GM12891 (cell line): Measurements from ENCODE around the gene TMEM178A. TPM values are rescaled to one million over a fixed set of nuclear protein-coding genes. Genes with fewer than 3 reads are reported as not detected.
"Not testable (repeated sequence)": the region's sequence is repeated elsewhere in the genome, so short reads cannot be mapped to it uniquely, and the experiment has no call there.

Experiments
- DNase-seq: peaks from one replicate; pipeline ENCODE4 v3.0.0; 2011; ENCODE audit warnings: low spot score; ENCODE audit not compliant: insufficient read length
- FAIRE-seq: peaks from 2 replicates; lab custom pipeline; 2011; peaks lifted over from hg19 to GRCh38; lab: Jason Lieb, UNC
- PAX5 ChIP-seq: IDR thresholded peaks from 2 replicates; pipeline ENCODE4 v1.6.1; 2011; ENCODE audit warnings: low read length, moderate library complexity, mild to moderate bottlenecking; ENCODE audit not compliant: insufficient read depth, severe bottlenecking
- POLR2A ChIP-seq: IDR thresholded peaks from 2 replicates; pipeline ENCODE4 v1.6.1; 2011; ENCODE audit warnings: low read depth, low read length, control low read depth
- POLR2AphosphoS5 ChIP-seq: IDR thresholded peaks from 2 replicates; pipeline ENCODE4 v1.6.1; 2011; ENCODE audit warnings: low read depth, low read length, control low read depth
- POU2F2 ChIP-seq: IDR thresholded peaks from 2 replicates; pipeline ENCODE4 v1.6.1; 2011; ENCODE audit warnings: low read depth, mild to moderate bottlenecking, control low read depth, low read length, moderate library complexity
- SPI1 ChIP-seq: IDR thresholded peaks from 2 replicates; pipeline ENCODE4 v1.6.1; 2011; ENCODE audit warnings: low read depth, low read length, control low read depth
- TAF1 ChIP-seq: IDR thresholded peaks from 2 replicates; pipeline ENCODE4 v1.6.1; 2011; ENCODE audit warnings: low read depth, low read length, control low read depth
- polyA plus RNA-seq: library from polyadenylated mRNA; unstranded; fragments of >200 nt; gene quantifications from one replicate; pipeline ENCODE4 v1.2.1, GENCODE V29; 2012; ENCODE audit warnings: low read depth, missing spikeins, inconsistent platforms; ENCODE audit not compliant: missing spikeins

Gene TMEM178A
- 0.89 TPM for polyA plus RNA-seq

GRCh38 chr2:39665811-39666490 is at the start of gene TMEM178A:
Gene TMEM178A (plus strand): TSS chr2:39665917. CDS start chr2:39665975, 58 bp downstream.
- no peak for TF ChIP-seq SPI1
- no peak for TF ChIP-seq POLR2A
- no peak for TF ChIP-seq POU2F2
- TF ChIP-seq TAF1: no peak
- TF ChIP-seq POLR2AphosphoS5: no peak
- no peak for TF ChIP-seq PAX5
- no peak for FAIRE-seq
- peak; percentile 43 for DNase-seq

DNA sequence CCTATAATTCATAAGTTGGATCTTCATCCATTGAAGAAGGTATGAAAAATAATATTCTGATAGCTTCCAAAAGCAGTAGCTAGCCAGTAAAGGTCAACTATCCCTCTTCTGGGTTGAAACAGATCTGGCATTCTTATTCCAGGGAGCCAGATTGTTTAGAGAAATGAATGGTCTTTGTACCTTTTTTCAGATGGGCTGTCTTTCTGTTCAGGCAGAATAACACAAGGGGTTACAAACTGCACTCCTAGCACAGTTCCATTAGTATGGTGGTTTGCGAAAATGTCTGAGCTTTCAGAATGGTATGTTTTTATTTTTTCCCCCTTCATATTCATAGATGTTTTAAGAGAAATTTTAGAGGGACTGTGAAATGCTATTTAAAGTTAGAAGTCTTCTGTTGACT is 47.5 kb upstream of the TMEM178A start:
- no peak for TF ChIP-seq SPI1
- no peak for TF ChIP-seq POLR2A
- no peak for TF ChIP-seq TAF1
- TF ChIP-seq POLR2AphosphoS5: no peak
- no peak for TF ChIP-seq PAX5
- no peak for TF ChIP-seq POU2F2
- FAIRE-seq (no peak), DNase-seq (no peak)

- FAIRE-seq (no peak), DNase-seq (no peak)
- no peak for TF ChIP-seq PAX5
- TF ChIP-seq TAF1: no peak
- no peak for TF ChIP-seq POLR2AphosphoS5
- TF ChIP-seq POLR2A: no peak
- TF ChIP-seq POU2F2: no peak
- TF ChIP-seq SPI1: no peak
These were observed 47.0 kb upstream of the TMEM178A start for GRCh38 chr2:39618736-39619135.

GRCh38 chr2:39620067-39620466 is 45.6 kb upstream of the TMEM178A start:
- DNase-seq: no peak
- no peak for TF ChIP-seq POLR2AphosphoS5
- no peak for TF ChIP-seq TAF1
- no peak for TF ChIP-seq PAX5
- TF ChIP-seq POU2F2: no peak
- TF ChIP-seq SPI1: no peak
- no peak for TF ChIP-seq POLR2A
- FAIRE-seq: no peak

DNA sequence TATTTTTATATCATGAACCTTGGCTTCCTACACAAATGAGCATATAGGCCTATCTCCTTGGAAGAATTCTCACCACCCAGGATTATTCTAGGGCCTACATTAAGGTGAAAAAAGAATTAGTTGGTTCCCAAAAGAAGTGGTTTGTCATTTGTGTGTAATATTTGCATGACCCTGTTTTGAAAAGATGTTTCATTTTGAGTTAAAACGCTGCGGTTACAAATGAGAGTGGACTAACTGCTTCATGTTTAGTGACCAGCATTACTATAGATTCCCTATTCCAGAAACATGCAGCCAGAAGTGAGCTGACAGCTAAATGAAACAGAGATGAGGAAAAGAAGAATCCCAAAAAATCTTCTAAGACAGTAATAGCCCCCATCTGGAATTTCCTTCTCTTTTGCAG is 44.1 kb upstream of the TMEM178A start:
- TF ChIP-seq POLR2A: no peak
- TF ChIP-seq POLR2AphosphoS5: no peak
- TF ChIP-seq TAF1: no peak
- no peak for TF ChIP-seq SPI1
- FAIRE-seq: no peak
- no peak for DNase-seq

DNA sequence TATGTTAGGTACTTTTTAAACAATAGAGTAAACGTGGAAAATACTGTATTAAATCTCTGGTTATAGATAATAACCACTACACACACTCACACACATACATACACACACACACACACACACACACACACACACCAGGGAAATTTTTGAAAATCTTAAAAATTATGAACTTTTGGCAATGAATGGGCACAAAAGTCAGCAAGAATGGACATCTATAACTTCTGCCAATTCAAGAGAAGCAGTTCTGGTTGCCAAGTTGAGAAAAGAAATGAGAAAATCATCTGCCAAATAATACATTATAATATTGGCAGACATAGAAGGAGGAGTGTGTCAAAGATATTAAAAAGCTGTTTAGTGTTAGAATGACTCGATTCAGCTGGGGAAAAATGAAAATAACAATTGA is 42.9 kb upstream of the TMEM178A start:
- no peak for TF ChIP-seq SPI1
- TF ChIP-seq TAF1: no peak
- no peak for TF ChIP-seq POU2F2
- no peak for TF ChIP-seq POLR2AphosphoS5
- TF ChIP-seq PAX5: no peak
- no peak for TF ChIP-seq POLR2A
- no peak for DNase-seq
- no peak for FAIRE-seq

DNA sequence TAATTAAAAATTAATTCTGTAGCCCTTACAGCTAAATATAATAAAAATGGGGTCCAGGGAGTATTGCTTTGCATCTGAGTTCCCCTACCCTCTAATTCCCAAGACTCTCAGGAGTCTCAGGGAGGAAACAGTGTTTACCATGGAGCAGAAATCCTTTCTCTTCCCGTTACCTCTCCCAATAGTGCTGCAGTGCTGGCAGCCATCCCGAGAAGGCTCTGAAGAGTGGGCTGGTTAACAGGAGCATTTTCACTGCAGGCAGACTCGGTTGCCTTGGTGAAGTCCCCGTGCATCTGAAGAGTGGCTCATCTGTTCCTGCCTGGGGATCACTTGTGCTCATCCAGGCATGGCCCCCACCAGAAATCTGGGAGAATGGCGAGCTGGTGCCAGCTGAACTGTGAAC is 41.8 kb upstream of the TMEM178A start:
- FAIRE-seq (no peak), DNase-seq (no peak)
- TF ChIP-seq POLR2A: no peak
- no peak for TF ChIP-seq POLR2AphosphoS5

DNA sequence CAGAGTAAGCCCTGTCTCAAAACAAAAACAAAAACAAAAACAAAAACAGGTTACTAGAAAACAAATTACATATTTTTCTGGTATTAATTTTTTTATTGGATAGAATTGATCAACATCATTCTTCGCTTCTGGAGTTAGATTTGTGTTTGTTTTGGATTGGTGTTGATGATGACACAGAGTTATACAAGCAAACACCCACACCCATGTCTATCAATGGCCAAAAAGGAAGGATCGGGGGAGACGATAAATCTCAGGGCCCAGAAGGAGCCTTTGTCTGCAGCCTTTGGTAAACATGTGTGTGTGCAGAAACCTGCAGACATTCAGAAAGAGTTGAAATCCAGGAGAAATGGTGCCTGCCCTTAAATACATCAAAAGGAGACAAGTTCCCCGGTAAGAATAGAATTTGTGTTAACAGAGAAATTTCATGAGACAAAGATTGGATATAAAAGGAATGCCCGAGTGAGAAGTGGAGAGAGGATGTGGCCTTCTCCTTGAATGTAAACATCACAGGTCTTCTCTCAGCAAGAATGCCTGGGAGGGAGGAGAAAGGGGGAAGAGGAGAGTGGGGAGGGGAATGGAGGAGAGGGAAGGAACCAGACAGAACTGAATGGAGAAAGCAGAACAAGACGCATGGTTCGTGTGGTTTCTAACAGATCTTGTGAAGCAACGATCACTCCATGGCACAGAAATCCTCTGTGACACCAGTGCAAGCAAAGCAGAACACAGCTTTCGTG is 40.4 kb upstream of the TMEM178A start:
- DNase-seq (no peak), FAIRE-seq (no peak)
- TF ChIP-seq POLR2AphosphoS5: no peak
- TF ChIP-seq POLR2A: no peak
- no peak for TF ChIP-seq SPI1
- no peak for TF ChIP-seq TAF1

- TF ChIP-seq POLR2A (no peak), POLR2AphosphoS5 (no peak), TAF1 (no peak), POU2F2 (no peak), PAX5 (no peak), SPI1 (no peak)
- FAIRE-seq (no peak), DNase-seq (no peak)
These were observed 39.8 kb upstream of the TMEM178A start for GRCh38 chr2:39625927-39626270.

- FAIRE-seq: not testable (repeated sequence)
These were observed 37.4 kb upstream of the TMEM178A start for GRCh38 chr2:39628346-39628745.

More at GRCh38 chr2:39628346-39628745, 37.4 kb upstream of the TMEM178A start:
- DNase-seq: not testable (repeated sequence)
